GM12865 (cell line): ENCODE measurements around the gene FGD4.

Experiments
- DNase-seq: peaks from one replicate; pipeline ENCODE4 v3.0.0; 2010; ENCODE audit warnings: low read depth
- H3K4me3 ChIP-seq: 2 replicates; pipeline ENCODE4 v1.5.1; 2011; ENCODE audit warnings: mild to moderate bottlenecking, low read depth, low read length, control low read depth
- TF ChIP-seq, protein P1 (sequence below): IDR thresholded peaks from 2 replicates; pipeline ENCODE4 v1.5.1; 2011; ENCODE audit warnings: low read length, control low read depth, low read depth, inconsistent platforms; ENCODE audit not compliant: insufficient read depth; ENCODE audit errors: missing control alignments

Gene FGD4

DNA sequence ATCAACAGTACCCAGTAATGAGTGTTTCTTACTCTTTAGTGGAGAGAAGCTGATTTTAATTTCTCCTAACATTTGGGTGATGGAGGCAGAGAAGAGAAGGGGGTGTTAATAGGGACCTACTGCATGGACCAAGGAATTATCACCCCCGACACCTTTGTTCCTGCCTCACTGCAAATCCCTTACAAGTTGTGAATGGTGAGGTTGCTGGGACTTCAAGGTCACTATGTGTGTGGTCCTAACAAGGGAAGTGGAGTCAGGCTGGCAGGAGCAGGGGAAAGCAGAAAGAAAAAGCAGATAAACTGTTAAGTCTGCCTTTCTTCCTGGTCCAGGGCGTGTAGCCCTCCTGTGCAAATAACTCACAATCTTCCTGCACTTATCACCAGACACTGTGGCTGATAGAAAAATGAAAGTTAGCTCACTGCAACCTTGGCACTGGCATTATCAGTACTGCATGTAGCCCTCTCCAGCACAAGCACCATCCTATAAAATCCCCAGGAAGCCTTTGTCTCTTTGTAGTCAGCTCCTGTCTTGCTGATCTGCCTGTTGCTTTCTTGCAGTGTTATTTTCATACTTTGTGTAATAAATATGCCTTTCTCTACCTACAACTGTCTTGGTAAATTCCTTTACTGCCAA, 167.4 kb downstream of the FGD4 start:
- TF ChIP-seq, protein P1, sequence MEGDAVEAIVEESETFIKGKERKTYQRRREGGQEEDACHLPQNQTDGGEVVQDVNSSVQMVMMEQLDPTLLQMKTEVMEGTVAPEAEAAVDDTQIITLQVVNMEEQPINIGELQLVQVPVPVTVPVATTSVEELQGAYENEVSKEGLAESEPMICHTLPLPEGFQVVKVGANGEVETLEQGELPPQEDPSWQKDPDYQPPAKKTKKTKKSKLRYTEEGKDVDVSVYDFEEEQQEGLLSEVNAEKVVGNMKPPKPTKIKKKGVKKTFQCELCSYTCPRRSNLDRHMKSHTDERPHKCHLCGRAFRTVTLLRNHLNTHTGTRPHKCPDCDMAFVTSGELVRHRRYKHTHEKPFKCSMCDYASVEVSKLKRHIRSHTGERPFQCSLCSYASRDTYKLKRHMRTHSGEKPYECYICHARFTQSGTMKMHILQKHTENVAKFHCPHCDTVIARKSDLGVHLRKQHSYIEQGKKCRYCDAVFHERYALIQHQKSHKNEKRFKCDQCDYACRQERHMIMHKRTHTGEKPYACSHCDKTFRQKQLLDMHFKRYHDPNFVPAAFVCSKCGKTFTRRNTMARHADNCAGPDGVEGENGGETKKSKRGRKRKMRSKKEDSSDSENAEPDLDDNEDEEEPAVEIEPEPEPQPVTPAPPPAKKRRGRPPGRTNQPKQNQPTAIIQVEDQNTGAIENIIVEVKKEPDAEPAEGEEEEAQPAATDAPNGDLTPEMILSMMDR: no peak
- no peak for DNase-seq
- no peak overlapping the region for H3K4me3 ChIP-seq

DNA sequence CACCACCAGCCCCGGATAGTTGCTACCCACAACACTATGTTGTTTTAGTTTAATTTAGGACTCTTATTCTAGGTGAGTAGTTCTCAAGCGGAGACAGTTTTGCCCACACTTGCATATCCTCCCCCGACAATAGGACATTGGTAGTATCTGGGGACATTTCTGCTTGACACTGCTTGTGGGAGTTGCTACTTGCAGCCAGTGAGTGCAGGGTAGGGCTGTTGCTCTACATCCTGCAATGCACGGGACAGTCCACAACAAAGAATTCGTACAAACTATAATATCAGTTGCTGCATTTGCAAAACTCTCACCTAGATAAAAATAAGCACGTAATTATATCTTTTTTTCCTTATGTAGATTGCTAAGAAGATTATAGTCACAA, 167.9 kb downstream of the FGD4 start:
- TF ChIP-seq, protein P1: no peak
- H3K4me3 ChIP-seq: no peak overlapping the region
- no peak for DNase-seq

DNA sequence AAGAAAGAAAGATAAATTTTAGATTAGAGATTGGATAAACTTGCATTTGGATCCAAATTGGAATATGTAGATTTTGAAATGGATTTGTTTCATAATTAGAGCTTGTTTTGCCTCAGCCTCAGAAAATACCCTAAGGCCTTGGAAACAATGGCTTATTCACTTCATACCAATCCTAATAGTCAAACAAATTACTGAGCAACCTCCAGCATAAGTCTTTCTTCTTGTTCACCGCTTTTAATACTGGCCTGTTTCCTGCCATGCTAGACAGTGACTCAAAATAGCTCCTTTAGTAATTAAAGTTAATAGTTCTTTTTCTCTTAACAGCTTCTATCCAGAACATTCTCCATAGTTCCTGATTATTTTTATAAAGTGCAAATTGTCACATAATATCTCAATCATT, 168.9 kb downstream of the FGD4 start:
- no peak overlapping the region for H3K4me3 ChIP-seq
- no peak for DNase-seq
- TF ChIP-seq, protein P1: no peak

DNA sequence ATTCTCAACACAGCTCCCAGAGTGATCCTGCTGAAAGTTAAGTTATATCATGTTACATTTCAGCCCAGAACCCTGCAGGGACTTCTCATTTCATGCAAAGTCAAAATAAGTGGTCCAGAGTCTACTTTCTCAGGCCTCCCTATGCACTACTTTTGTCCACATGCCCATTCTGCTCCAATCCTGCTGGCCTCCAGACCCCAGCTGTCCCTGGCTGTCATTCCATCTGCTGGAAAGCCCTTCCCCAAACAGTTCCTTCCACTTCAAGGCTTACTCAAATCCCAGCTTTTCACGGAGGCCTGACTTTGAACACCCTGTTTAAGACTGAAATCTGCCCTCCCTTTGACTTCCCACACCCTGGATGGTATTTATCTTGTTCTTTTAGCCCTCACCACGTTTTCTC, 169.9 kb downstream of the FGD4 start:
- H3K4me3 ChIP-seq: no peak overlapping the region
- TF ChIP-seq, protein P1: no peak
- no peak for DNase-seq

DNA sequence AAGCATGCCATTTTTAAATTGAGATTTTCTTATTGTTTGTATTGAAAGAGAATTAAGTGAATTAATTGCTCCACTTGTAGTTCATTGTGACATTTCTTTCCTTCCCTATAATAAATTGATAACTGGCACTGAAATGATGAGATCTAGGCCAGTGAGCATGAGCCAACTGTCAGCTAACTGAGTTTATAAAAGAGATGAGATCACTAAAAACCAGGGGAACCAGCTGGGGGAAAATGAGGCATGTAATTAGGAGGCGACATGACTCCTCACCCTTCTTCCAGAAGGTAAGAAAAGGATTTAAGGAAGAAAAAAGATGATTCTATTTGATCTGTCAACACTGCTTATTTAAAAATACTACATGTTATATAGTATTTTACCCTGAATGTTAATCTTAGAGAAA, 175.2 kb downstream of the FGD4 start:
- TF ChIP-seq, protein P1: no peak
- H3K4me3 ChIP-seq: no peak overlapping the region
- no peak for DNase-seq

DNA sequence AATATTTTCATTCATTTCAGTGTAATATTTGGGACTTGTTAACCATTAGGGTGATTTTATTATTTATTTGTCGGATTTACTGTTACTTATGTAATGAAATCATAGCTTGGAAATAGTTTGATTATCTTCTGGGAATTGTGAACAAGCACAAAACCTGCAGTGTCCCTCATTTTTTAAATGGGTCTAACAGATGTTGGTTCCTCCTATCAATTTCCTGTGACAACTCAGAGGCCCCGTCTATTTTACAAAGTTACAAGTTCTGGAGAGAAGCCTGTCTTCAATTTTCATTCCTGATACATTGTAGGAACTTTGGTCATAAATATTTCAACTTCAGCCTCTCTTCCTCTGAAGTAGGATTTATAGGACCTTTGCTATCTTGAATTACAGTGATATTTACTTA, 178.0 kb downstream of the FGD4 start:
- H3K4me3 ChIP-seq: no peak overlapping the region
- TF ChIP-seq, protein P1: no peak
- DNase-seq: no peak

DNA sequence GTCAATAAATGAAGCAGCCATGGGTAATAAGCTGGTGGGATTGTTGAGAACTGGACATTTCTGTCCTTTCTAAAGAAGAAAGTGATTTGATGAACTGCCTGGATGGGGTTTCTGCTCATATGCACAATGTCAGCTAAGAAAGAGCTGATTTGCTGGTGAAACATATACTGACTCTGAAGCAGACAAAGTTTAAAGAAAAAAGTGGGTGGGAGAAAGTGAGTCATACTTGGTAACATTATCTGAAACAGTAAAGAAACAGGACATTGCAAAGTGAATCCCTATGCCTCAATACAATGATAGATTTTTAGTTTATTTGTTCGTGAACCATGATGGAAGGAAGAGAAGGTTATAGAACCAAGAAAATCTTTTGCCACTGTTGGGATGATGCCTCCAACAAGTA, 184.2 kb downstream of the FGD4 start:
- H3K4me3 ChIP-seq: no peak overlapping the region
- TF ChIP-seq, protein P1: no peak
- DNase-seq: no peak
